Measurements from ENCODE around the gene HPS5.
"Not testable (repeated sequence)": the region's sequence is repeated elsewhere in the genome, so short reads cannot be mapped to it uniquely, and the experiment has no call there.

Gene HPS5

DNA sequence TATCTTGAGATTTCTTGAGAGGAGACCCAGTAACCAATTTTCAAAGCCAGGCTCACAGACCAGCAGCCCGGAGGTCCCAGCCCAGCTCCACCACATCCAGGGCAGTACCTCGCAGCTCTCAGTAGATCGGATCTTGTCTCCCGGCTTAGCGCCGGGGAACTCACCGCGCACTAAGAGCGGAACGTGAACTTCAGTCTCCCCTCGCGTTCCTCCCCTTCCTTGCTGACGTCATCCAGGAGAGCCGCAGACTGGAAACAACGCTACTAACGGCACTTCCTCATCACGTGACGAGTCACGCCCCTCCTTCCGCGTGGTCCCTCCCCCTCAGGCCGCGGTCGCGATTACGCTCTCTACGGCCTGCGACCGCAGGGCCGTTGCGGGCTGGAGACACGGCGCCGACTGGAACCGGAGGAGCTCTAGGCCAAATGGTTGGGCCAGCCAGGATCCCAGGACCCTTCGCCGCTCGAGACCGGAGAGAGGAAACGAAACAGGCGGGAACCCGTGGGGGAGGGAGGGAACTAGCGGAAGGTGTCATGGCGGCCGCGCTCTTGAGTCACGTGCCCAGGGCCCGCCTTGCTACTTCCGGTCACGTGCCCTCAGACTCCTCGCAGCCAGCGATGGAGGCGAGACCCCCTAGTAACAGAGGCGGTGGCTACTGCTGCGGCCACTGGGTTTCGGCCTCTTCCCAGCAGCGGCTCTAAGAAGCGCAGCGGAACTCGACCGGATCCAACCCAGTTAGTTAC, at the start of gene HPS5, which contains the start of gene GTF2H1:
TSS of gene HPS5 (minus strand) at position 172 of the 743 bp plus-strand sequence. CDS start 4,282 bp downstream, outside the sequence.
TSS of gene GTF2H1 (plus strand) at position 599 of the 743 bp plus-strand sequence. CDS start 10,508 bp downstream, outside the sequence.
- peak; percentile 99 for DNase-seq (ENCODE audit: low spot score)

- no peak for DNase-seq (ENCODE audit: low spot score)
Observed at GRCh38 chr11:18371279-18371678, 49.3 kb upstream of the HPS5 start.

DNA sequence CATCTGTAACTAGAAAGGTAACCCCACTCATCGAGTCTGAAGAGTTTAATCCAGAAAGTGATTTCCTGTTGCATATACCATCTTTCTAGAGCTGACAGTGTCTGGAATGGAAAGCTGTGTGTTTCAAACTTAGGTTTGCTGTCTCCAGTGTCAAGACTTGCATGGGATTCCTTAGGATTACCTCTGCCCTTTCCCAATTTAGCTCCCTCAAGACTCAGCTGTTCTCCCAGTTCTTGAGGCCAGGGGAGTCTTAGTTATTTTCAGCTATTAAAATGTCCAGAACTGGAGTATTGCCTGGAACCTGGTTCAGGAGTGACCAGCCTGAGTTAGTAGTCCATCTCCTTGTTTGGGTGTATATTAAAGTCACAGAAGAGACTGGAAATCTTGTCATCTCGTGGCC, 47.5 kb upstream of the HPS5 start:
- no peak for DNase-seq (ENCODE audit: low spot score)

DNA sequence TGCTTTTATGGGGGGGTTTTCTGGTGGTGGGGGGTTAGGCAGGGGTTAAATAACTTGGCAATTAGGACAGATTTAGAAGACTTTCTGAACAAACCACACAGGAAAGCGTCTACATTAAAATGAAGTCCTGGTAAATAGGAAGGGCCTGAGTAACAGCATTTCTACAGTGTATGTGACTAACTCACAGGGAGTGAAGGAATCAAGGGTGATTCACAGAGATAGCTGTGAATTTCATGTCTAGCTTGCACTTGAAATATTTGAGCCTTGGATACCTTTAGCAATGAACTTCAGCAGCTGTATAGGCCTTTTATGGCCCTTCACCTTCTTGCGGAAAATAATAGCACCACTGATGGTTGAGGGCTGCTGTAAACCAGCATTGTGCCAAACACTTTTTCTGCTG, 46.3 kb upstream of the HPS5 start:
- DNase-seq (ENCODE audit: low spot score): no peak

- DNase-seq (ENCODE audit: low spot score): no peak
Observed at GRCh38 chr11:18367431-18367830, 45.5 kb upstream of the HPS5 start.

DNA sequence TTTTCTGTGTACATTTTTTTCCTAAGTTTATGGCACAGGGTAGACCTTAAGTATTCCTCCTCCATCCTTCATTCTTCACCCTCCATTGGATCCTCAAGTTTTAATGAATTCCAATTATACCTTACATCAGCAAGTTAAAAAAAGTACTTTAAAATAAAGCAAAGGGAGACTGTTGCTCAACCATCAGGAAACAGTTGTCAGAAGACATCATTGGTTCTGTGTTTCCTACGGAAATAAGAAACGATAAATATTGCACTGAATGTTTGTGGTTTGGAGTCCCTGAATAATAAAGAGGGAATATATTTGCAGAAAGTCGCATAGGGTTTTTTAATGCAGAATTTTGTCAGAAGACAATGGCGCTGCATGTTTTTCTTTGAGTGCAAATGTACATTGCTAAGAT, 44.3 kb upstream of the HPS5 start:
- DNase-seq (ENCODE audit: low spot score): no peak

DNA sequence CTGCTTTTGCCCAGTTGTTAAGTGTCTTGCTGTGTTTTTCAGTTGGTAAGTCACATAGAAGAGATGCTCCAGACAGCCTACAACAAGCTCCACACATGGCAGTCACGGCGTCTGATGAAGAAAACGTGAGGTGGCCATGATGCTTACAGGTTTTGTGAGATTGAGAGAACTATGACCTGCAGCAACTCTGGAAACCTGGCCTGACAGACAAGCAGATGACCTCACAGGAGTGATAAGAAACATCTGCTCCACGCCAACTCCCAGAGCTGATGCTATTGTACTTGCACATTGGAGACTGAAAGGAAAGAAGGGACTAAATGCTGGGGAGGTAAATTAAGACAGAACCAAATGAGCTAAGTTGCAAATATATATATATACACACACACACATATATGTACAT, 43.8 kb upstream of the HPS5 start:
- no peak for DNase-seq (ENCODE audit: low spot score)

DNA sequence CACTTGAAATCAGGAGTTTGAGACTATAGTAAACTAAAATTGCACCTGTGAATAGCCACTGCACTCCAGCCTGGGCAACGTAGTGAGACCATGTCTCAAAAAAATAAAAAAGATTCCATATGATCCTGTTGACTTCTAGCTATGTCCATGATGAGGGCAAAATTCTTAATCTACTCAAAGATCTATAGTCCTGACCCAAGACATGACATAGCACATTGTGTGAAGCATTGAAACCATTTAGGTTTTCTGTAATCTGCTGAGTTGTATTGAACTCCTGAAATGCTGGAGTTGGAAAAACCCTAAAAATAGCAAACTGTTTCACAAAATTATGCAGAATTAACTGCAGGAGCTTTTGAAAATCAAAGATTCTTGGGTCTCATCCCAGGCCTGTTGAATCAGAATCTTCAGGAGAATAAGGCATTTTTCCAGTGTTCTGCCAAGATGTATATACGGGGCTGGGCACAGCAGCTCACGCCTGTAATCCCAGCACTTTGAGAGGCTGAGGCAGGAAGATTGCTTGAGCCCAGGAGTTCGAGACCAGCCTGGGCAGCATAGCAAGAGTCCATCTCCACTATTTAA, 42.6 kb upstream of the HPS5 start:
- DNase-seq (ENCODE audit: low spot score): no peak

DNA sequence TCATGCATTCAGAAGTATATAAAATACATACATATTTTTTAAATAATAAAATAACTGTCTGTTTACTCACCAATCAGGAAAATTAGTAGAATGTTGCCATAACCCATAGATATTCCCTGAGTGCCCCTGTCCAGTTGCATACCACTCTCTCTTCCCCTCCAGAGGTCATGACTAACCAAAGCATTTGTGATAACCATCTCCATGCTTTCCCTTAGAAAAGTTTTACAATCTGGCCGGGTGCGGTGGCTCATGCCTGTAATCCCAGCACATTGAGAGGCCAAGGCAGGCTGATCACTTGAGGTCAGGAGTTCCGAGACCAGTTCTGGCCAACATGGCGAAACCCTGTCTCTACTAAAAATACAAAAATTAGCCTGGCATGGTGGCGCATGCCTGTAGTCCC, 39.2 kb upstream of the HPS5 start:
- no peak for DNase-seq (ENCODE audit: low spot score)

- no peak for DNase-seq (ENCODE audit: low spot score)
Observed at GRCh38 chr11:18358646-18359045, 36.7 kb upstream of the HPS5 start.

GRCh38 chr11:18352581-18352980, 30.6 kb upstream of the HPS5 start:
- peak; percentile 48 for DNase-seq (ENCODE audit: low spot score)

DNA sequence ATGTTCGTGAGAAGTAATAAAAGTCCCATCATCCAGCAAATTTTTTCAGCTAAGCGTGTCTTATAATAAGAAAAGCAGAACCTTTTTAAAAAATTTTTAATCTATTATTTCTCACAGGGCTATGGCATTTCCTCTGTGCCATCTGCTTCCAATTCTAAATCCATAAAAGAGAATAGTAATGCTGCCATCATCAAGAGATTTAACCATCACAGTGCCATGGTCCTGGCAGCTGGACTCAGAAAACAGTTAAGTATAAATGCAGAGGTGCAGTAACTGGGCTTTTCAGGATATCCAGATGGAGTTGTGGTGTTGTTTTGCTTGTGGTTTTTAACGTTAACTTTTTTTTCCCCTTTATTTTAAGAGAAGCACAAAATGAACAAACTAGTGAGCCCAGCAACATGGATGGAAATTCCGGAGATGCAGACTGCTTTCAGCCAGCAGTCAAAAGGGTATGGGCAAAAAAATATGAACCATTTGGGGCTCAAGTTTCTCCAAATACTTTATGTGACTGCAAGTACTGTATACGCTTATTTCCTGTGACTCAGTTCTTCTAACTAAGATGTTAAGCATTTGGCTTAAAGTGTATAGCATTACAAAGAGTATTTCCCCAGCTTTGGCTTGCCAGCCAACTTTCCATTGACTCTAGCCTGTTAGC, 25.7 kb upstream of the HPS5 start:
- no peak for DNase-seq (ENCODE audit: low spot score)

GRCh38 chr11:18332891-18333290, 11.0 kb upstream of the HPS5 start:
- no peak for DNase-seq (ENCODE audit: low spot score)

GRCh38 chr11:18332302-18332701, 10.4 kb upstream of the HPS5 start:
- no peak for DNase-seq (ENCODE audit: low spot score)

DNA sequence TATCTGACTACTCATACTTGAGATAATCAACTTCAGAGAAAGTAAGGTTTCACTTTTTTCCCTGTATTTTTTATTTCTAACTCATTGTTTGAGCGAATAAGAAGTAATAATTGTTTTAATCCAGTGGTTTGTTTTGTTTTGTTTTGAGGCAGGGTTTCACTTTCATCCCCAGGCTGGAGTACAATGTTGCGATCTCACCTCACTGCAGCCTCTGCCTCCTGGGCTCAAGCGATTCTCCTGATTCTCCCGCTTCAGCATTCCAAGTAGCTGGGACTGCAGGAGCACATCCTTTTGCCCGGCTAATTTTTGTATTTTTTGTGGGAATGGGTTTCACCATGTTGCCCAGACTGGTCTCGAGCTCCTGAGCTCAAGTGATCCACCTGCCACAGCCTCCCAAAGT, 9.0 kb upstream of the HPS5 start:
- no peak for DNase-seq (ENCODE audit: low spot score)

- no peak for DNase-seq (ENCODE audit: low spot score)
Observed at GRCh38 chr11:18329196-18329870, 7.4 kb upstream of the HPS5 start.

DNA sequence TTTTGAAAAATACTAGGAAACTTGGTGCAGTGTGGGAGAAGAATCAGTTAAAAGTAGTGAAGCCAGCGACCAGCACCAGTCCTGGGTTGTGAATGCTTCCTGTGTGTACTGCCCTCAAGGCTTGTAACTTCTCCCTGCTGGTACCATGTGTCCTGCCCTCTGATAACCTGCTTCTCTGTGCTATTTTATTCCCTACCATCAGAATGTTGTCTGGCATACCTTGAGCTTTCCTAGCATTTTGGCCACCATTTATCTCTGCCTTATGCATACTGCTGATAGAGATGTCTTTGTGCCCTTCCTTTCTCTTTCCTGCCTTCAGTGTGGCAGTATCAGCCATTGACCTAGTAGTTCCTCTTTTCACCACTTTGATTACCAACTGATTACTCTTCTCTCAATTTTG, 2.4 kb upstream of the HPS5 start:
- DNase-seq (ENCODE audit: low spot score): no peak

DNA sequence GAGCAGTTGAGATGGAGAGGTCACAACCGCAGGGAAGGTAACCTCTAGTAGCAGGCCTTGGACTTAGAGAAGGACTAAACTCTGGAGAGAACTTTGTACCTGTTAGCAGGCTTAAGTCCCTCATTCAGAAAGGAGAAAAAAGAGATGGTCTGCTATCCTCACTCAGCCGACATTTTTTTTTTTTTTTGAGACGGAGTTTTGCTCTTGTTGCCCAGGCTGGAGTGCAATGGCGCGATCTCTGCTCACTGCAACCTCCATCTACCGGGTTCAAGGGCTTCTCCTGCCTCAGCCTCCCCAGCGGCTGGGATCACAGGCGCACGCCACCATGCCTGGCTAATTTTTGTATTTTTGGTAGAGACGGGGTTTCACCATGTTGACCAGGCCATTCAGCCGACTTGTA, 1.9 kb upstream of the HPS5 start:
- not testable (repeated sequence) for DNase-seq (ENCODE audit: low spot score)

DNA sequence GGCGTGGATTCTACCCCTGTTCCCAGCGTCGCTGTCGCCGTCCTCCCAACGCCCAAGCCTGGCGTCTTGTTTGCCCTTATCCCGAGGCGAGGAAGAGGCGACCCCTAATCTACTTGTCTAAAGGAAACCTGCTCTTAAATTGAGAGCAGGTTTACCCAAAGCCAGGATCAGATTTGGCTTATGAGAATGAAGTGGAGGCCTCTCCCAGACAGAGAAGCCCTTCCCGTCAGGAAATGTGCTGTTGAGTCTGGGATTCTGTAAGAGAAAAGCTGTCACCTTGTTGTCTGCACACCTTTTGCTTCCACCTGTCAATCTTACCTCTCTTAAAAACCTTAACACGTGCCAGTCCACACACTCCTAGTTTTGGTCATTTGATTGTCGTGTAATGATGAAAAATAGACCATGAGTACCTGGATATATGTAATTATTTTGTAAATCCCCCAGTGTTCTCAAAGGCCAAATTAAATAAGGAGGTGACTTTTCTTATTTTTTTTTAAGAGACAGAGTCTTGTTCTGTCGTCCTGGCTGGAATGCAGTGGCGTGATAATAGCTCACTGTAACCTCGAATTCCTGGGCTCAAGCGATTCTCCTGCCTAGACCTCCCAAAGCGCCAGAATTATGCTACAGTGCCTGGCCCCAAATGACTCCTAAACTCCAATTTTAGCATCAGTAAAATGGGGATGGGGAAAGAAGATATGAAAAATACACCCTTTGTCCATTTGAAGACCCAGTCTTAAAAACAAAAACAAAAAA, 1.1 kb upstream of the HPS5 start:
- DNase-seq (ENCODE audit: low spot score): no peak

DNA sequence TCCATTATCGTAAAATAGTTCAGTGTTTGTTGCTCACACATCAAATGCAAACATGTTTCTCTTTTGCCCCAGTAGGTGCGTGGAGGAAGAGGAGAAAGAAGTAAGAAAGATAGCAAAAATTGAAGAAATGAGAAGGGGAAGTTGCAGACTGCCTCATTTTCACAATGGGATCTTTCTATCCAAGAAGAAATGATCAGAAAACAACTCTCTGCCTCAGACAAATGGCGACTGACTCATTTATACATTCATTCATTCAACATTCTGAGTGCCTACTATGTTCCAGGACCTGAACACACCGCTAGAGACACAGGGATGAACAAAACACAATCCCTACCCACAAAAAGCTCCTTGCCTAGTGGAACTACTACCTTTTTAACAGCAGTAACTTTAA, 367 bp downstream of the HPS5 start:
- peak; percentile 38 for DNase-seq (ENCODE audit: low spot score)

- DNase-seq (ENCODE audit: low spot score): no peak
Observed at GRCh38 chr11:18320617-18321016, 1.3 kb downstream of the HPS5 start.

GRCh38 chr11:18319914-18320313, 2.0 kb downstream of the HPS5 start:
- DNase-seq (ENCODE audit: low spot score): no peak
